ENCODE results near the gene RFX2.
A peak's percentile ranks its signal among the peaks of the same experiment; 100 is the strongest.

The RFX2 gene

DNA sequence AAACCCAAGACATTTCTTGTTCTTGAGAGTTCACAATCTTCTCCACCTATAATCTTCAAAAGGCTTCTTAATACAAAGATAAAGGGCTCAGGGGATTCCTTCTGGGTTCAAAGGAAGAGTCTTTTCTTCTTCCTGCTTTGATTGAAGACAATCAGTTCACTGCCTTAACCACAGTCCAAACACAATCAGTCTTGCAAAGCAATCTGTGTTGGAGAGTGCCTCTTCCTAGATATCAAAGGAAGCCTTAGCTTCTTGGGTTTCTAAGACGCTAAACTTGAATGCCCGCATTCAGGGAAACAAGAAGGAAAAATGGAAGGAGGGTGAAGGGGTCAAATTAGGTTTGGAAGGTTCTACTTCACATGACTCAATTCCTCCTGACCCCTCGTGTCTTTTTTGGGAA is 159.6 kb downstream of the RFX2 start:
- DNase-seq, result no peak

DNA sequence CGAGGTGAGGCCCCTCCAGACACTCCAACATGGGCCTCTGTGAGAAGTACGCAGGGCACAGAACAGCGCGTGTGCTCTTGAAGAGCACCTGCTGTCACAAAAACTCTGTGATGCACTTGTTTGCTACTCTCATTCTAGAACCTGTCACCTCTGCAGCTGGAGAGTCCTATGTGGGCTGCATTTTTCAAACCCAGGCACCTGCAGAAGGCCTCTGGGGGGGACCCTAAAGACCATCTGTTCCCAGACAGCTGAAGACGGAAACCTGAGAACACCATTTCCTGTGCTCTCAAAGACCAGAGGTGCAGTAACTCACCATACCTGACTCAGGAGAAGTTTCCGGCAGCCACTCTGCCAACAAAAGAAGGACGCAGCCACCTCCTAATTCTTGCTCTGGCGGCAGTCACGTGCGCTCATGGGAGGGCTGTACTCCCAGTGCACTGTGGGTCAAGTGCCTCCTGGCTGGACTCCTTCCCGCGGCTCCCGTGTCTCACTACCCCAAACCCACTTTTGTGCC is 160.5 kb downstream of the RFX2 start:
- DNase-seq, result peak; percentile 45

- DNase-seq, result no peak
Measured at GRCh38 chr19:5948752-5949564, 161.3 kb downstream of the RFX2 start.

GRCh38 chr19:5947435-5947834 is 162.9 kb downstream of the RFX2 start:
- no peak for DNase-seq

GRCh38 chr19:5943623-5944022 is 166.7 kb downstream of the RFX2 start:
- no peak for DNase-seq
